HepG2 (cell line): Measurements from ENCODE around the gene COL4A2. TPM values are rescaled to one million over a fixed set of nuclear protein-coding genes. Genes with fewer than 3 reads are reported as not detected.

Experiments used
- ATAC-seq: fragments of 200-7000 bp; cut with Tn5 transposase; 3 replicates; pipeline ENCODE4 v1.9.1; 2020; ENCODE audit warnings: mild to moderate bottlenecking, moderate library complexity
- BruUV-seq: library from RNA; stranded (reverse); fragments of 400-500 nt; replicated peaks from 2 replicates; lab custom pipeline; 2021; lab: Mats Ljungman, UMichigan
- CTCF ChIA-PET: fragments of 300-600 bp; formaldehyde crosslinking; extraction: SDS; loops from one replicate; lab custom pipeline; 2021; ENCODE audit warnings: low total read pairs, inconsistent platforms, low intra/inter-chr PET ratio; lab: Yijun Ruan, JAX
- POLR2A ChIA-PET: fragments of 350-600 bp; sonication (Branson Sonifier 250); formaldehyde crosslinking; loops from one replicate; lab custom pipeline; 2020; ENCODE audit warnings: antibody characterized with exemption, inconsistent platforms; lab: Yijun Ruan, JAX
- DNase-seq: peaks from one replicate; pipeline ENCODE4 v3.0.0-alpha.2; 2015; ENCODE audit warnings: low spot score
- FAIRE-seq: peaks from 3 replicates; lab custom pipeline; 2011; peaks lifted over from hg19 to GRCh38; lab: Jason Lieb, UNC
- H2AFZ ChIP-seq: one replicate; pipeline ENCODE4 v1.6.1; 2011; ENCODE audit warnings: low read length, inconsistent platforms
- H3K27ac ChIP-seq: fragments of 300-600 bp; 3 replicates; pipeline ENCODE4 v1.8.0; 2011; ENCODE audit warnings: mixed run types, mild to moderate bottlenecking, mixed read lengths, low read length, inconsistent platforms; ENCODE audit not compliant: insufficient read depth; ENCODE audit errors: extremely low read length
- H3K27me3 ChIP-seq, 2 experiments: fragments of 200-600 bp in 1 of 2; 2 replicates in 1 of 2; 3 replicates in 1 of 2; pipeline versions ENCODE4 v1.6.0 to v1.8.0; 2011; ENCODE audit warnings: low read length in 2 of 2, mild to moderate bottlenecking in 2 of 2, moderate library complexity in 2 of 2, inconsistent platforms in 1 of 2; ENCODE audit not compliant: insufficient read depth in 2 of 2, control insufficient read depth in 1 of 2
- H3K36me3 ChIP-seq, 2 experiments: fragments of 200-600 bp in 1 of 2; replicated peaks in 1 of 2; 2 replicates in 1 of 2; 3 replicates in 1 of 2; pipeline versions ENCODE4 v1.5.1 to v1.8.0; 2011; ENCODE audit warnings: low read length in 2 of 2, inconsistent platforms in 1 of 2; ENCODE audit not compliant: insufficient read depth in 2 of 2, control insufficient read depth in 1 of 2
- H3K4me1 ChIP-seq: 2 replicates; pipeline ENCODE4 v1.5.1; 2012; ENCODE audit warnings: low read length, inconsistent platforms; ENCODE audit not compliant: insufficient read depth
- H3K4me2 ChIP-seq: 2 replicates; pipeline ENCODE4 v1.6.0; 2011; ENCODE audit warnings: low read depth, low read length, inconsistent platforms
- H3K4me3 ChIP-seq, 3 experiments: fragments of 200-600 bp in 1 of 3; sonication (generic), shearing (Covaris generic) in 1 of 3; replicated peaks in 1 of 3; 2 replicates each; pipeline ENCODE4 v1.5.1; 2011 to 2016; ENCODE audit warnings: low read length in 3 of 3, inconsistent platforms in 2 of 3, low read depth in 2 of 3, mild to moderate bottlenecking in 2 of 3, control low read depth in 1 of 3, mixed read lengths in 1 of 3; ENCODE audit not compliant: insufficient read depth in 1 of 3
- H3K79me2 ChIP-seq: one replicate; pipeline ENCODE4 v1.6.1; 2011; ENCODE audit warnings: low read length, inconsistent platforms; ENCODE audit not compliant: insufficient read depth
- H3K9ac ChIP-seq: 2 replicates; pipeline ENCODE4 v1.6.0; 2011; ENCODE audit warnings: mild to moderate bottlenecking, low read depth, low read length, inconsistent platforms; ENCODE audit not compliant: insufficient read depth
- H3K9me3 ChIP-seq: 2 replicates; pipeline ENCODE4 v1.5.1; 2012; ENCODE audit warnings: mild to moderate bottlenecking, low read length
- H4K20me1 ChIP-seq: 2 replicates; pipeline ENCODE4 v1.6.0; 2011; ENCODE audit warnings: inconsistent platforms, mild to moderate bottlenecking, low read length, moderate library complexity; ENCODE audit not compliant: insufficient read depth
- HHEX ChIP-seq: IDR thresholded peaks from 2 replicates; pipeline ENCODE4 v1.6.1; 2016; ENCODE audit warnings: control low read depth
- MEIS2 ChIP-seq: sonication (generic); formaldehyde crosslinking; IDR thresholded peaks from 2 replicates; pipeline ENCODE4 v1.9.0; 2021; ENCODE audit warnings: mild to moderate bottlenecking, missing genetic modification reagents
- PHF20 ChIP-seq: sonication (generic); formaldehyde crosslinking; IDR thresholded peaks from 2 replicates; pipeline ENCODE4 v1.5.0; 2020; ENCODE audit warnings: mild to moderate bottlenecking, missing genetic modification reagents
- REPIN1 ChIP-seq: sonication (generic); formaldehyde crosslinking; IDR thresholded peaks from 2 replicates; pipeline ENCODE4 v1.8.0; 2022; ENCODE audit warnings: missing genetic modification reagents, low read depth, mild to moderate bottlenecking, borderline replicate concordance
- RFX5 ChIP-seq: IDR thresholded peaks from 2 replicates; pipeline ENCODE4 v1.6.1; 2011; ENCODE audit warnings: low read depth, low read length, improper control_type of control experiment
- TCF7L2 ChIP-seq: IDR thresholded peaks from 2 replicates; pipeline ENCODE4 v1.6.1; 2011; ENCODE audit warnings: mild to moderate bottlenecking, low read depth, low read length, moderate library complexity
- XRCC5 ChIP-seq: fragments of 200-400 bp; formaldehyde crosslinking; optimal IDR thresholded peaks from 2 replicates; pipeline ENCODE3; 2017; ENCODE audit warnings: mild to moderate bottlenecking, low read length
- ZC3H13 ChIP-seq: sonication (generic); formaldehyde crosslinking; IDR thresholded peaks from 2 replicates; pipeline ENCODE4 v1.8.1; 2023; ENCODE audit warnings: mild to moderate bottlenecking, missing genetic modification reagents, moderate library complexity
- WGBS: methylation state at CpG from one replicate; pipeline ENCODE4 v1.1.6; 2017; ENCODE audit warnings: low lambda C conversion rate; 5-methylcytosine and 5-hydroxymethylcytosine counted together
- in situ Hi-C: cut with HindIII; loops from 2 replicates; pipeline ENCODE4 v1.10.0; 2017; ENCODE audit warnings: low pct_unique_long_range_greater_than_20kb; ENCODE audit not compliant: extremely low pct_ligation_motif_present
- intact Hi-C: fragments of 100-400 bp; cut with micrococcal nuclease; formaldehyde crosslinking; loops from one replicate; pipeline ENCODE4 v1.10.0; 2022; ENCODE audit not compliant: unreplicated experiment
- polyA plus RNA-seq, 8 experiments: library from polyadenylated mRNA; depleted of rRNA in 3 of 8; stranded (reverse) in 7 of 8; unstranded in 1 of 8; fragments of >200 nt; fragmentation: Illumina TruSeq in 4 of 8; extraction: Trizol in 4 of 8; gene quantifications; 2 replicates each; pipeline versions ENCODE4 v1.2.1 to v1.2.3, GENCODE V29; 2011 to 2016; ENCODE audit warnings: low read depth in 4 of 8, missing spikeins in 1 of 8, mixed read lengths in 1 of 8; ENCODE audit not compliant: insufficient read depth in 1 of 8
- total RNA-seq, 5 experiments: library from RNA; depleted of rRNA; stranded (reverse); fragments of >200 nt; fragmentation: Illumina TruSeq; extraction: Trizol; gene quantifications; 2 replicates each; pipeline ENCODE4 v1.2.3, GENCODE V29; 2016; ENCODE audit warnings: low read depth in 1 of 5
- TF ChIP-seq, protein P1 (sequence below): sonication (generic); formaldehyde crosslinking; IDR thresholded peaks from 2 replicates; pipeline ENCODE4 v1.5.0; 2020; ENCODE audit warnings: mild to moderate bottlenecking, missing genetic modification reagents, borderline replicate concordance
- TF ChIP-seq, protein P2 (sequence below): IDR thresholded peaks from 2 replicates; pipeline ENCODE4 v1.4.0; 2020; ENCODE audit warnings: mild to moderate bottlenecking, missing genetic modification reagents
- TF ChIP-seq, protein P3 (sequence below): IDR thresholded peaks from 2 replicates; pipeline ENCODE4 v1.6.1; 2016; ENCODE audit warnings: mild to moderate bottlenecking, missing biosample characterization, missing genetic modification reagents

The COL4A2 gene
- total and polyA plus RNA-seq, 2 of the 13 experiments (the other 11 are each of a cell fraction or from before 2014, with no cell fraction given) = 0.22 to 1.9 TPM

DNA sequence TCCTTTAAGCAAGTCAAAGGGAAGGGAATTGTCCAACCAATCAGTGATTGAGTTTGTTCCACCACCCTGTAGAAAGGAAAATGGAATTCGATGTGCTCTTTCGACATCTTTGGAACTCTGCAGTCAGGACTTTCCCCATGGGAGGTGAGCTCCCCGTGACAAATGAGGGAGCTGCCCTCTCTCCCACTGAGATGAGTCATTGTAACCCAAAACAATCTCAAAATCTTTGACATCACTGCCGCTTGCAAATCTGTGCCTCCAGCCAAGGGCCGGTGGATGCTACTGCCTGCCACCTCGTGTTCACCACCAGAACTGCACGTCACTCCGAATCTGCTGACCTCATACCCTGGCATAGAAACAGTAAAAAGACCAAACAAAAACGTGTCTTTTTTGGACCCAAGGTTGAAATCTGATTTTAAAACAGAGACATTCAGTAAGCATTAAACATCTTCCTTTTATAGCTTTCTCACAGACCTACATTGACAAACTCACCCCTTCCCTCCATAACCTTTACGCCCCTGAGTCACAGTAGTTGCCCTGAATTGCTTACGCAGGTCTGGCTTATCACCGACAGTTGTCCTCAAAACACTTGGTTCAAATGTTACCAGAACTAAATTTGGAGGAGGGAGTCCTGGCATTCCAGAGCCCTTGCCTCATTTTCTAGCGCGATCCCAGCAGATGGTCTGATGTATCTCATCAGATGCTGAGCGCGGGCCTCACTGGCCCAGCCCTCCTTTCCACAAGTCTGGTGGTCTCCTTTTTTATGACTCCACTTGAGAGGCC is 105.2 kb downstream of the COL4A2 start:
- H2AFZ ChIP-seq = no peak overlapping the region
- CTCF ChIA-PET = interaction anchor here (2.9 kb wide), 1 partner anchor 190 kb away, joined by 32 read pairs; no protein-coding TSS in a partner anchor
- H3K4me2 ChIP-seq = no peak overlapping the region
- H4K20me1 ChIP-seq = no peaks in the 10 kb centered on the region
- H3K27me3 ChIP-seq = peaks cover 1 to 23% of the 10 kb centered on the region in 2 experiments; a peak in 3 of 5 replicates
- no peaks in the 10 kb centered on the region for H3K4me1 ChIP-seq
- 43% methylated on average over 14 of the region's 16 CpGs for WGBS
- FAIRE-seq (peak; percentile 80), DNase-seq (peak; percentile 49), ATAC-seq (peak; percentile 89)
- intact Hi-C loops = loop anchor here (1.0 to 5.0 kb wide), 2 partner anchors 190 to 1450 kb away; no protein-coding TSS in a partner anchor
- no peak overlapping the region for H3K4me3 ChIP-seq
- in situ Hi-C loops = loop anchor here (5.0 to 25.0 kb wide), 2 partner anchors 190 to 1450 kb away; no protein-coding TSS in a partner anchor
- H3K27ac ChIP-seq = no peak overlapping the region
- POLR2A ChIA-PET = no interaction called here
- H3K9me3 ChIP-seq = no peaks in the 10 kb centered on the region
- no TSS peak for BruUV-seq
- no peak overlapping the region for H3K9ac ChIP-seq
- no peaks in the 10 kb centered on the region for H3K79me2 ChIP-seq
- no peaks in the 10 kb centered on the region for H3K36me3 ChIP-seq
- TF ChIP-seq, protein P1, sequence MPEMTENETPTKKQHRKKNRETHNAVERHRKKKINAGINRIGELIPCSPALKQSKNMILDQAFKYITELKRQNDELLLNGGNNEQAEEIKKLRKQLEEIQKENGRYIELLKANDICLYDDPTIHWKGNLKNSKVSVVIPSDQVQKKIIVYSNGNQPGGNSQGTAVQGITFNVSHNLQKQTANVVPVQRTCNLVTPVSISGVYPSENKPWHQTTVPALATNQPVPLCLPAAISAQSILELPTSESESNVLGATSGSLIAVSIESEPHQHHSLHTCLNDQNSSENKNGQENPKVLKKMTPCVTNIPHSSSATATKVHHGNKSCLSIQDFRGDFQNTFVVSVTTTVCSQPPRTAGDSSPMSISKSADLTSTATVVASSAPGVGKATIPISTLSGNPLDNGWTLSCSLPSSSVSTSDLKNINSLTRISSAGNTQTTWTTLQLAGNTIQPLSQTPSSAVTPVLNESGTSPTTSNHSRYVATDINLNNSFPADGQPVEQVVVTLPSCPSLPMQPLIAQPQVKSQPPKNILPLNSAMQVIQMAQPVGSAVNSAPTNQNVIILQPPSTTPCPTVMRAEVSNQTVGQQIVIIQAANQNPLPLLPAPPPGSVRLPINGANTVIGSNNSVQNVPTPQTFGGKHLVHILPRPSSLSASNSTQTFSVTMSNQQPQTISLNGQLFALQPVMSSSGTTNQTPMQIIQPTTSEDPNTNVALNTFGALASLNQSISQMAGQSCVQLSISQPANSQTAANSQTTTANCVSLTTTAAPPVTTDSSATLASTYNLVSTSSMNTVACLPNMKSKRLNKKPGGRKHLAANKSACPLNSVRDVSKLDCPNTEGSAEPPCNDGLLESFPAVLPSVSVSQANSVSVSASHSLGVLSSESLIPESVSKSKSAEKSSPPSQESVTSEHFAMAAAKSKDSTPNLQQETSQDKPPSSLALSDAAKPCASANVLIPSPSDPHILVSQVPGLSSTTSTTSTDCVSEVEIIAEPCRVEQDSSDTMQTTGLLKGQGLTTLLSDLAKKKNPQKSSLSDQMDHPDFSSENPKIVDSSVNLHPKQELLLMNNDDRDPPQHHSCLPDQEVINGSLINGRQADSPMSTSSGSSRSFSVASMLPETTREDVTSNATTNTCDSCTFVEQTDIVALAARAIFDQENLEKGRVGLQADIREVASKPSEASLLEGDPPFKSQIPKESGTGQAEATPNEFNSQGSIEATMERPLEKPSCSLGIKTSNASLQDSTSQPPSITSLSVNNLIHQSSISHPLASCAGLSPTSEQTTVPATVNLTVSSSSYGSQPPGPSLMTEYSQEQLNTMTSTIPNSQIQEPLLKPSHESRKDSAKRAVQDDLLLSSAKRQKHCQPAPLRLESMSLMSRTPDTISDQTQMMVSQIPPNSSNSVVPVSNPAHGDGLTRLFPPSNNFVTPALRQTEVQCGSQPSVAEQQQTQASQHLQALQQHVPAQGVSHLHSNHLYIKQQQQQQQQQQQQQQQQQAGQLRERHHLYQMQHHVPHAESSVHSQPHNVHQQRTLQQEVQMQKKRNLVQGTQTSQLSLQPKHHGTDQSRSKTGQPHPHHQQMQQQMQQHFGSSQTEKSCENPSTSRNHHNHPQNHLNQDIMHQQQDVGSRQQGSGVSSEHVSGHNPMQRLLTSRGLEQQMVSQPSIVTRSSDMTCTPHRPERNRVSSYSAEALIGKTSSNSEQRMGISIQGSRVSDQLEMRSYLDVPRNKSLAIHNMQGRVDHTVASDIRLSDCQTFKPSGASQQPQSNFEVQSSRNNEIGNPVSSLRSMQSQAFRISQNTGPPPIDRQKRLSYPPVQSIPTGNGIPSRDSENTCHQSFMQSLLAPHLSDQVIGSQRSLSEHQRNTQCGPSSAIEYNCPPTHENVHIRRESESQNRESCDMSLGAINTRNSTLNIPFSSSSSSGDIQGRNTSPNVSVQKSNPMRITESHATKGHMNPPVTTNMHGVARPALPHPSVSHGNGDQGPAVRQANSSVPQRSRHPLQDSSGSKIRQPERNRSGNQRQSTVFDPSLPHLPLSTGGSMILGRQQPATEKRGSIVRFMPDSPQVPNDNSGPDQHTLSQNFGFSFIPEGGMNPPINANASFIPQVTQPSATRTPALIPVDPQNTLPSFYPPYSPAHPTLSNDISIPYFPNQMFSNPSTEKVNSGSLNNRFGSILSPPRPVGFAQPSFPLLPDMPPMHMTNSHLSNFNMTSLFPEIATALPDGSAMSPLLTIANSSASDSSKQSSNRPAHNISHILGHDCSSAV (CRISPR knock-in tag) = no peak
- TF ChIP-seq ZC3H13 (CRISPR knock-in tag) (no peak), TCF7L2 (no peak), REPIN1 (no peak), XRCC5 (peak; percentile 52), HHEX (CRISPR knock-in tag) (no peak), PHF20 (no peak), RFX5 (peak; percentile 29; the same call in 1 of the 2 replicates), MEIS2 (CRISPR knock-in tag) (no peak)
- TF ChIP-seq, protein P2, sequence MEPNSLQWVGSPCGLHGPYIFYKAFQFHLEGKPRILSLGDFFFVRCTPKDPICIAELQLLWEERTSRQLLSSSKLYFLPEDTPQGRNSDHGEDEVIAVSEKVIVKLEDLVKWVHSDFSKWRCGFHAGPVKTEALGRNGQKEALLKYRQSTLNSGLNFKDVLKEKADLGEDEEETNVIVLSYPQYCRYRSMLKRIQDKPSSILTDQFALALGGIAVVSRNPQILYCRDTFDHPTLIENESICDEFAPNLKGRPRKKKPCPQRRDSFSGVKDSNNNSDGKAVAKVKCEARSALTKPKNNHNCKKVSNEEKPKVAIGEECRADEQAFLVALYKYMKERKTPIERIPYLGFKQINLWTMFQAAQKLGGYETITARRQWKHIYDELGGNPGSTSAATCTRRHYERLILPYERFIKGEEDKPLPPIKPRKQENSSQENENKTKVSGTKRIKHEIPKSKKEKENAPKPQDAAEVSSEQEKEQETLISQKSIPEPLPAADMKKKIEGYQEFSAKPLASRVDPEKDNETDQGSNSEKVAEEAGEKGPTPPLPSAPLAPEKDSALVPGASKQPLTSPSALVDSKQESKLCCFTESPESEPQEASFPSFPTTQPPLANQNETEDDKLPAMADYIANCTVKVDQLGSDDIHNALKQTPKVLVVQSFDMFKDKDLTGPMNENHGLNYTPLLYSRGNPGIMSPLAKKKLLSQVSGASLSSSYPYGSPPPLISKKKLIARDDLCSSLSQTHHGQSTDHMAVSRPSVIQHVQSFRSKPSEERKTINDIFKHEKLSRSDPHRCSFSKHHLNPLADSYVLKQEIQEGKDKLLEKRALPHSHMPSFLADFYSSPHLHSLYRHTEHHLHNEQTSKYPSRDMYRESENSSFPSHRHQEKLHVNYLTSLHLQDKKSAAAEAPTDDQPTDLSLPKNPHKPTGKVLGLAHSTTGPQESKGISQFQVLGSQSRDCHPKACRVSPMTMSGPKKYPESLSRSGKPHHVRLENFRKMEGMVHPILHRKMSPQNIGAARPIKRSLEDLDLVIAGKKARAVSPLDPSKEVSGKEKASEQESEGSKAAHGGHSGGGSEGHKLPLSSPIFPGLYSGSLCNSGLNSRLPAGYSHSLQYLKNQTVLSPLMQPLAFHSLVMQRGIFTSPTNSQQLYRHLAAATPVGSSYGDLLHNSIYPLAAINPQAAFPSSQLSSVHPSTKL (CRISPR knock-in tag) = no peak
- TF ChIP-seq, protein P3, sequence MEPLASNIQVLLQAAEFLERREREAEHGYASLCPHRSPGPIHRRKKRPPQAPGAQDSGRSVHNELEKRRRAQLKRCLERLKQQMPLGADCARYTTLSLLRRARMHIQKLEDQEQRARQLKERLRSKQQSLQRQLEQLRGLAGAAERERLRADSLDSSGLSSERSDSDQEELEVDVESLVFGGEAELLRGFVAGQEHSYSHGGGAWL = no peak
